ENCODE measurements around the gene C19orf12.

The C19orf12 gene

GRCh38 chr19:29666578-29667386 lies 48.3 kb downstream of the C19orf12 start:
- no peak for DNase-seq (ENCODE audit: extremely low spot score)
- ChIA-PET POLR2A (no interaction called here), CTCF (interaction anchor here (1.0 to 8.7 kb wide), 7 partner anchors 11 to 61 kb away, joined by 3 to 58 read pairs (median 8); partner anchors contain the start of genes C19orf12 and POP4)

GRCh38 chr19:29665826-29666577 lies 49.1 kb downstream of the C19orf12 start:
- CTCF ChIA-PET = interaction anchor here (0.6 to 8.7 kb wide), 22 partner anchors 12 to 120 kb away, joined by 3 to 58 read pairs (median 4); partner anchors contain the start of genes C19orf12 and POP4
- TF ChIP-seq, protein P1, sequence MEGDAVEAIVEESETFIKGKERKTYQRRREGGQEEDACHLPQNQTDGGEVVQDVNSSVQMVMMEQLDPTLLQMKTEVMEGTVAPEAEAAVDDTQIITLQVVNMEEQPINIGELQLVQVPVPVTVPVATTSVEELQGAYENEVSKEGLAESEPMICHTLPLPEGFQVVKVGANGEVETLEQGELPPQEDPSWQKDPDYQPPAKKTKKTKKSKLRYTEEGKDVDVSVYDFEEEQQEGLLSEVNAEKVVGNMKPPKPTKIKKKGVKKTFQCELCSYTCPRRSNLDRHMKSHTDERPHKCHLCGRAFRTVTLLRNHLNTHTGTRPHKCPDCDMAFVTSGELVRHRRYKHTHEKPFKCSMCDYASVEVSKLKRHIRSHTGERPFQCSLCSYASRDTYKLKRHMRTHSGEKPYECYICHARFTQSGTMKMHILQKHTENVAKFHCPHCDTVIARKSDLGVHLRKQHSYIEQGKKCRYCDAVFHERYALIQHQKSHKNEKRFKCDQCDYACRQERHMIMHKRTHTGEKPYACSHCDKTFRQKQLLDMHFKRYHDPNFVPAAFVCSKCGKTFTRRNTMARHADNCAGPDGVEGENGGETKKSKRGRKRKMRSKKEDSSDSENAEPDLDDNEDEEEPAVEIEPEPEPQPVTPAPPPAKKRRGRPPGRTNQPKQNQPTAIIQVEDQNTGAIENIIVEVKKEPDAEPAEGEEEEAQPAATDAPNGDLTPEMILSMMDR (IDR thresholded peaks at IDR 0.05; ENCODE audit: control extremely low read depth, extremely low read depth, low read depth, missing control alignments) = no peak
- peak; percentile 39 for DNase-seq (ENCODE audit: extremely low spot score)
- POLR2A ChIA-PET = interaction anchor here (0.5 to 1.1 kb wide), 2 partner anchors 24 to 59 kb away, joined by 3 to 5 read pairs; no protein-coding TSS in a partner anchor

More at GRCh38 chr19:29666578-29667386, 48.3 kb downstream of the C19orf12 start:
- TF ChIP-seq, protein P1 (IDR thresholded peaks at IDR 0.05; ENCODE audit: control extremely low read depth, extremely low read depth, low read depth, missing control alignments) = no peak

DNA sequence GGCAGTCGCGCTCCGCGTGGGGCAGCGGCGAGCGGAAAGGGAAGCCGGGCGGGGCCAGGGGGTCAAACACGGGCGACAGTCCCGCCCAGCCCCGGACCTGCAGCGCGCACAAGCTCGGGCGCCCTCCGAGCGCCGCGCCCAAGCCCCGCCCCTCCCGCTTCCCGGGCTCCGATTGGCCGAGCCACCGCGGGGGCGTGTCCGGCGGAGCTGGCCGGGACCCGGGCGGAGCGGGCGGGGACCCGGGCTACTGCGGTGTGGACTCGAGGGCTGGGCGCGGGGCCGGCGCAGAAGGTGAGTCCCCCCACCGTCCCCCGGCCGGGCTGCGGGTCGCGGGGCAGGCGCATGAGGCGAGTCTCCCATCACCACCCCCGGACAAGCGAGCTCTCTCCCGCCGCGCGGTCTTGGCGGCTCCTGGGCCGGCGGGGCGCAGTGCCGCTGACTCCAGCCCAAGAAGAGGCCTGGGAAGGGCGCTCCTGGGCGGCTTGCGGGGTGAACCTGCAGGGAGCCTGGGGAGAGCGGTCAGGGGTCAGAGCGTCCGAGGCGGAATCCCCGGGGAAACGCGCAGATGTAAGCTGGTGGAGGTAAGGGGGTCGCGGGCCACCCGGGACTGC lies 49.7 kb downstream of the C19orf12 start, which contains the start of gene PLEKHF1:
TSS of gene PLEKHF1 (plus strand) at position 247 of the 611 bp plus-strand sequence. CDS start 8,379 bp downstream, outside the sequence.
- TF ChIP-seq, protein P1 (IDR thresholded peaks at IDR 0.05; ENCODE audit: control extremely low read depth, extremely low read depth, low read depth, missing control alignments) = peak; percentile 37
- ChIA-PET POLR2A (interaction anchor here (0.5 to 1.1 kb wide), 2 partner anchors 23 to 59 kb away, joined by 3 to 5 read pairs; no protein-coding TSS in a partner anchor), CTCF (interaction anchor here (0.6 to 8.7 kb wide), 19 partner anchors 12 to 120 kb away, joined by 3 to 58 read pairs (median 4); partner anchors contain the start of genes C19orf12 and POP4)
- peak; percentile 96 for DNase-seq (ENCODE audit: extremely low spot score)

DNA sequence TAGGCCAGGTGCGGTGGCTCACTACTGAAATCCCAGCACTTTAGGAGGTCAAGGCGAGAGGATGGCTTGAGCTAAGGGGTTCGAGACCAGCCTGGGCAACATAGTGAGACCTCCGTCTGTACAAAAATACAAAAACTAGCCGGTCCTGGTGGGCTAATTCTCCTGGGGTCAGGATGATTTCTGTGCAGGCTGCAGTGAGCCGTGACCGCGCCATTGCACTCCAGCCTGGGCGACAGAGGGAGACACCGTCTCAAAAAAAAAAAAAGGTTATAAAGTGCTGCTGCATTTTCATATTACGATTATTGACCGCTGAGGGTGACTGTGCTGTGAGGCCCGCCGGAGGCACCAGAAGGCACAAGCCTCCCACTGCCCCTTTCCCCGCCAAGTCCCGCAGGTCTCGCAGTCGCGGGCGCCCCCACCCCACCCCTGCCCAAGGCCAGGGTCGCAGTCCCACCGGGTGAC lies 50.3 kb downstream of the C19orf12 start:
- DNase-seq (ENCODE audit: extremely low spot score) = no peak
- ChIA-PET CTCF (interaction anchor here (0.6 to 8.7 kb wide), 16 partner anchors 13 to 121 kb away, joined by 3 to 58 read pairs (median 4); partner anchors contain the start of genes C19orf12 and POP4), POLR2A (interaction anchor here (1.1 kb wide), 1 partner anchor 58 kb away, joined by 5 read pairs; no protein-coding TSS in a partner anchor)
- TF ChIP-seq, protein P1 (IDR thresholded peaks at IDR 0.05; ENCODE audit: control extremely low read depth, extremely low read depth, low read depth, missing control alignments) = no peak

GRCh38 chr19:29663861-29664752 lies 51.0 kb downstream of the C19orf12 start:
- TF ChIP-seq, protein P1 (IDR thresholded peaks at IDR 0.05; ENCODE audit: control extremely low read depth, extremely low read depth, low read depth, missing control alignments) = no peak
- ChIA-PET CTCF (interaction anchor here (1.1 to 8.7 kb wide), 9 partner anchors 8 to 58 kb away, joined by 3 to 58 read pairs (median 5); partner anchors contain the start of genes C19orf12 and POP4), POLR2A (no interaction called here)
- DNase-seq (ENCODE audit: extremely low spot score) = no peak

All from GM10248 (cell line).